ENCODE data around the gene DNAJB9.

- TF ChIP-seq CTCF (IDR thresholded peaks at IDR 0.05; ENCODE audit: insufficient read depth, low read length, poor library complexity, severe bottlenecking) (no peak), EZH2phosphoT487 (conservative IDR thresholded peaks at IDR 0.05; ENCODE audit: low read length) (no peak)
Observed at GRCh38 chr7:108614896-108615295, 45.2 kb downstream of the DNAJB9 start.

Measured in SU-DHL-6 (cell line).